Karpas-422 (cell line): ENCODE measurements around the gene MAGI1. TPM values are rescaled to one million over a fixed set of nuclear protein-coding genes. Genes with fewer than 3 reads are reported as not detected.
"Not testable (repeated sequence)": the region's sequence is repeated elsewhere in the genome, so short reads cannot be mapped to it uniquely, and the experiment has no call there.

Experiments
- DNase-seq: peaks from one replicate; pipeline ENCODE4 v3.0.0-alpha.2; 2015
- H2AFZ ChIP-seq: fragments of 200-600 bp; sonication (generic); 2 replicates; pipeline ENCODE4 v1.6.1; 2014; ENCODE audit warnings: antibody characterized with exemption, low read length, mixed read lengths
- H3K27ac ChIP-seq: fragments of 200-600 bp; sonication (generic); 2 replicates; pipeline ENCODE4 v1.5.1; 2014; ENCODE audit warnings: mild to moderate bottlenecking, low read length, moderate library complexity
- H3K27me3 ChIP-seq: fragments of 200-600 bp; sonication (generic); 2 replicates; pipeline ENCODE4 v1.6.1; 2014; ENCODE audit warnings: low read length, mixed read lengths
- H3K36me3 ChIP-seq: fragments of 200-600 bp; sonication (generic); 2 replicates; pipeline ENCODE4 v1.6.1; 2014; ENCODE audit warnings: low read length, mixed read lengths; ENCODE audit not compliant: insufficient read depth
- H3K4me1 ChIP-seq: fragments of 200-600 bp; sonication (generic); 2 replicates; pipeline ENCODE4 v1.6.1; 2014; ENCODE audit warnings: mild to moderate bottlenecking, low read length, mixed read lengths
- H3K4me2 ChIP-seq: fragments of 200-600 bp; sonication (generic); 2 replicates; pipeline ENCODE4 v1.6.1; 2014; ENCODE audit warnings: low read length, low read depth, mild to moderate bottlenecking; ENCODE audit not compliant: poor library complexity, severe bottlenecking
- H3K4me3 ChIP-seq: fragments of 200-600 bp; sonication (generic); 2 replicates; pipeline ENCODE4 v1.5.1; 2014; ENCODE audit warnings: mild to moderate bottlenecking, antibody characterized with exemption, low read length, mixed read lengths
- H3K79me2 ChIP-seq: fragments of 200-600 bp; sonication (generic); 2 replicates; pipeline ENCODE4 v1.6.1; 2014; ENCODE audit warnings: mild to moderate bottlenecking, low read length, mixed read lengths
- H3K9ac ChIP-seq: fragments of 200-600 bp; sonication (generic); 2 replicates; pipeline ENCODE4 v1.6.0; 2014; ENCODE audit warnings: low read length
- H3K9me2 ChIP-seq: fragments of 200-600 bp; sonication (generic), shearing (Covaris generic); replicated peaks from 2 replicates; pipeline ENCODE4 v1.6.0; 2014; ENCODE audit warnings: mild to moderate bottlenecking, low read length, moderate library complexity; ENCODE audit not compliant: insufficient read depth
- H3K9me3 ChIP-seq: fragments of 300-700, 200-600 bp; sonication (generic); 2 replicates; pipeline ENCODE4 v1.6.1; 2014; ENCODE audit warnings: low read length, mixed read lengths
- H4K20me1 ChIP-seq: fragments of 200-600 bp; sonication (generic); 2 replicates; pipeline ENCODE4 v1.6.1; 2014; ENCODE audit warnings: mild to moderate bottlenecking, antibody characterized with exemption, low read length, low read depth; ENCODE audit not compliant: insufficient read depth
- total RNA-seq: library from RNA; depleted of rRNA; stranded (reverse); fragments of >200 nt; shearing (Covaris generic); gene quantifications from 2 replicates; pipeline ENCODE4 v1.2.3, GENCODE V29; 2014; ENCODE audit warnings: low replicate concordance

The MAGI1 gene
- total RNA-seq, 1 experiment from 2014 or later, result 0.71 TPM

GRCh38 chr3:66047311-66048050 is 8.8 kb upstream of the MAGI1 start:
- no peak for DNase-seq
- Histone ChIP-seq H3K4me3 (no peak overlapping the region), H3K27me3 (no peaks in the 10 kb centered on the region), H3K4me1 (no peaks in the 10 kb centered on the region), H4K20me1 (no peaks in the 10 kb centered on the region), H2AFZ (no peak overlapping the region), H3K27ac (no peak overlapping the region), H3K4me2 (no peak overlapping the region), H3K36me3 (no peaks in the 10 kb centered on the region), H3K79me2 (no peaks in the 10 kb centered on the region), H3K9ac (no peak overlapping the region), H3K9me3 (no peaks in the 10 kb centered on the region), H3K9me2 (no peaks in the 10 kb centered on the region)

GRCh38 chr3:66046321-66046720 is 7.6 kb upstream of the MAGI1 start:
- DNase-seq, H4K20me1 ChIP-seq, H3K36me3 ChIP-seq, H3K4me3 ChIP-seq, H3K9me2 ChIP-seq, H3K9ac ChIP-seq, H3K27ac ChIP-seq, H2AFZ ChIP-seq, H3K4me1 ChIP-seq, H3K79me2 ChIP-seq, H3K27me3 ChIP-seq, H3K9me3 ChIP-seq, H3K4me2 ChIP-seq: not testable (repeated sequence)

- H3K27ac ChIP-seq, result no peak overlapping the region
- H3K79me2 ChIP-seq, result no peaks in the 10 kb centered on the region
- no peaks in the 10 kb centered on the region for H3K36me3 ChIP-seq
- H3K9me3 ChIP-seq, result no peaks in the 10 kb centered on the region
- H3K4me1 ChIP-seq, result no peaks in the 10 kb centered on the region
- no peak overlapping the region for H2AFZ ChIP-seq
- H3K9ac ChIP-seq, result no peak overlapping the region
- no peak for DNase-seq
- H3K4me3 ChIP-seq, result no peak overlapping the region
- no peaks in the 10 kb centered on the region for H4K20me1 ChIP-seq
- no peaks in the 10 kb centered on the region for H3K9me2 ChIP-seq
- no peaks in the 10 kb centered on the region for H3K27me3 ChIP-seq
- no peak overlapping the region for H3K4me2 ChIP-seq
These were observed 3.1 kb upstream of the MAGI1 start for GRCh38 chr3:66041828-66042227.

GRCh38 chr3:66041116-66041515 is 2.4 kb upstream of the MAGI1 start:
- no peak overlapping the region for H2AFZ ChIP-seq
- no peaks in the 10 kb centered on the region for H3K9me2 ChIP-seq
- no peaks in the 10 kb centered on the region for H3K36me3 ChIP-seq
- H4K20me1 ChIP-seq, result no peaks in the 10 kb centered on the region
- H3K9ac ChIP-seq, result no peak overlapping the region
- no peak overlapping the region for H3K4me2 ChIP-seq
- DNase-seq, result no peak
- H3K4me1 ChIP-seq, result no peaks in the 10 kb centered on the region
- no peaks in the 10 kb centered on the region for H3K9me3 ChIP-seq
- no peaks in the 10 kb centered on the region for H3K79me2 ChIP-seq
- no peak overlapping the region for H3K27ac ChIP-seq
- H3K27me3 ChIP-seq, result no peaks in the 10 kb centered on the region
- H3K4me3 ChIP-seq, result no peak overlapping the region

- Histone ChIP-seq H3K9me3 (no peaks in the 10 kb centered on the region), H3K4me1 (no peaks in the 10 kb centered on the region), H3K27me3 (no peaks in the 10 kb centered on the region), H3K27ac (no peak overlapping the region), H3K9me2 (no peaks in the 10 kb centered on the region), H2AFZ (no peak overlapping the region), H3K79me2 (no peaks in the 10 kb centered on the region), H4K20me1 (no peaks in the 10 kb centered on the region), H3K9ac (no peak overlapping the region), H3K4me2 (no peak overlapping the region), H3K4me3 (no peak overlapping the region), H3K36me3 (no peaks in the 10 kb centered on the region)
- DNase-seq, result no peak
These were observed 821 bp upstream of the MAGI1 start for GRCh38 chr3:66039590-66039887.

- Histone ChIP-seq H3K9me3 (no peaks in the 10 kb centered on the region), H3K9me2 (no peaks in the 10 kb centered on the region), H3K79me2 (no peaks in the 10 kb centered on the region), H3K4me3 (no peak overlapping the region), H3K27me3 (no peaks in the 10 kb centered on the region), H3K27ac (no peak overlapping the region), H3K4me1 (no peaks in the 10 kb centered on the region), H3K36me3 (no peaks in the 10 kb centered on the region), H2AFZ (no peak overlapping the region), H3K9ac (no peak overlapping the region), H4K20me1 (no peaks in the 10 kb centered on the region), H3K4me2 (no peak overlapping the region)
- DNase-seq, result no peak
These were observed 363 bp downstream of the MAGI1 start for GRCh38 chr3:66038384-66038725.

- Histone ChIP-seq H4K20me1 (no peaks in the 10 kb centered on the region), H3K4me3 (no peak overlapping the region), H3K79me2 (no peaks in the 10 kb centered on the region), H2AFZ (no peak overlapping the region), H3K4me2 (no peak overlapping the region), H3K4me1 (no peaks in the 10 kb centered on the region), H3K27ac (no peak overlapping the region), H3K9me3 (no peaks in the 10 kb centered on the region), H3K27me3 (no peaks in the 10 kb centered on the region), H3K9ac (no peak overlapping the region), H3K36me3 (no peaks in the 10 kb centered on the region), H3K9me2 (no peaks in the 10 kb centered on the region)
- no peak for DNase-seq
These were observed 740 bp downstream of the MAGI1 start for GRCh38 chr3:66037986-66038369.

- Histone ChIP-seq H3K36me3 (no peaks in the 10 kb centered on the region), H4K20me1 (no peaks in the 10 kb centered on the region), H3K27me3 (no peaks in the 10 kb centered on the region), H3K4me1 (no peaks in the 10 kb centered on the region), H3K79me2 (no peaks in the 10 kb centered on the region), H3K9ac (no peak overlapping the region), H3K27ac (no peak overlapping the region), H3K4me3 (no peak overlapping the region), H3K9me2 (no peaks in the 10 kb centered on the region), H3K4me2 (no peak overlapping the region), H2AFZ (no peak overlapping the region), H3K9me3 (no peaks in the 10 kb centered on the region)
- DNase-seq, result no peak
These were observed 1.3 kb downstream of the MAGI1 start for GRCh38 chr3:66037330-66037985.
